ENCODE data around the gene PELI2.

- no peak for TF ChIP-seq EZH2 (IDR thresholded peaks at IDR 0.05)
- TF ChIP-seq ZBTB33 (IDR thresholded peaks at IDR 0.05; ENCODE audit: extremely low read depth, insufficient replicate concordance, low read length), result no peak
- no peak for TF ChIP-seq POLR2AphosphoS5 (IDR thresholded peaks at IDR 0.05; ENCODE audit: low read depth, low read length)
- no peak for TF ChIP-seq EZH2phosphoT487 (IDR thresholded peaks at IDR 0.05; ENCODE audit: borderline replicate concordance)
- TF ChIP-seq CEBPB (IDR thresholded peaks at IDR 0.05; ENCODE audit: low read depth), result no peak
- TF ChIP-seq CTCF (IDR thresholded peaks at IDR 0.05 in 2 of 3, conservative IDR thresholded peaks at IDR 0.05 in 1 of 3; ENCODE audit: borderline replicate concordance in 1 of 3, insufficient read depth in 1 of 3, low read depth in 2 of 3, low read length in 2 of 3), result no peak
- TF ChIP-seq JUND (IDR thresholded peaks at IDR 0.05), result no peak
- no peak for TF ChIP-seq ATF3 (IDR thresholded peaks at IDR 0.05)
- no peak for TF ChIP-seq POLR2A (IDR thresholded peaks at IDR 0.05; ENCODE audit: borderline replicate concordance, extremely low read depth, insufficient read depth, insufficient read length)
- no peak for TF ChIP-seq SP1 (IDR thresholded peaks at IDR 0.05; ENCODE audit: low read depth)
- no peak for TF ChIP-seq ZFX (IDR thresholded peaks at IDR 0.05)
- no peak for TF ChIP-seq SRF (IDR thresholded peaks at IDR 0.05; ENCODE audit: low read depth)
- TF ChIP-seq REST (IDR thresholded peaks at IDR 0.05; ENCODE audit: low read depth), result no peak
Observed at GRCh38 chr14:56181681-56182085, 63.5 kb downstream of the PELI2 start.
